ENCODE data around the gene ZNF646. TPM values are rescaled to one million over a fixed set of nuclear protein-coding genes. Genes with fewer than 3 reads are reported as not detected.

ZNF646 gene
- total and polyA plus RNA-seq, 2 of the 13 experiments (the other 11 are each of a cell fraction or from before 2014, with no cell fraction given) = 3.4 to 10.9 TPM

DNA sequence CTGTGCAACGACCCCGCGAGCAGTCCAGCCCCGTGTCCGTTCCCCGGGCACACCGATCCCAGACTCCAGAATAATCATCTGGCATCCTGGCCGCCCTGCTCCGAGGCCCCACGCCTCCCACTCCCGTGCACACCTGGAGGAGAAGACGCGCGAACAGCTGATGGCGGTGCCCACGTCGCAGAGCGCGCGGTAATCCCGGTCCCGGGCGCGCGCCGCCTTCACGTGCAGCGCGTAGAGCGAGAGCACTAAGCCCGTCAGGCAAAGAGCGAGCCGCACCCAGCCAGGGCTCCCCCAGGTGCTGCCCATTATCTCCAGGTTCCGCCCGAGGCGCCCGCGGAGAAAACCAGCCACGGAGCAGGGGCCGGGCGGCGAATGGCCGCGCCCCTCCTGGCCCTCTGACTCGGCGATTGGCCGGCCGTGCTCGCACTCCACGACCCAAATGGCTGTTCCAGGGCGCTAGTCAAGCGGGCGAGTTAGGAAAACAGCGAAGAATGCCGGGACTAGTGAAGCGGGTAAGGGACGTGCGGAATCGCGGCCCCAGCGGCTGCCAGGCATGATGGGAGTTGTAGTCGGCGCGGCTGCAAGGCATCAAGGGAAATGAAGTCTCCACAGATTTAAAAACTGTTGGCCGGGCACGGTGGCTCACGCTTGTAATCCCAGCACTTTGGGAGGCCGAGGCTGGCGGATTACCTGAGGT is 20.4 kb downstream of the ZNF646 start, which contains the start of gene VKORC1 (continued):
- TF ChIP-seq EED (CRISPR knock-in tag; IDR thresholded peaks at IDR 0.05) (peak; percentile 94), SKI (IDR thresholded peaks at IDR 0.05; ENCODE audit: partially characterized antibody) (peak; percentile 9), ZNF343 (CRISPR knock-in tag; IDR thresholded peaks at IDR 0.05) (peak; percentile 6; the same call in 1 of the 2 replicates), KAT8 (CRISPR knock-in tag; IDR thresholded peaks at IDR 0.05) (peak; percentile 91), SOX13 (IDR thresholded peaks at IDR 0.05) (no peak), SOX13 (CRISPR knock-in tag; conservative IDR thresholded peaks at IDR 0.05 in 1 of 2, IDR thresholded peaks at IDR 0.05 in 1 of 2) (peak in 1 of 2 experiments; percentile 41; a peak in 1 of 4 replicates), ZNF703 (CRISPR knock-in tag; IDR thresholded peaks at IDR 0.05; ENCODE audit: borderline replicate concordance) (no peak), ZNF891 (CRISPR knock-in tag; IDR thresholded peaks at IDR 0.05) (no peak), PHF8 (CRISPR knock-in tag; IDR thresholded peaks at IDR 0.05) (peak; percentile 88), ZMAT3 (CRISPR knock-in tag; conservative IDR thresholded peaks at IDR 0.05) (peak; percentile 80; the same call in 1 of the 2 replicates), MBD4 (IDR thresholded peaks at IDR 0.05; ENCODE audit: borderline replicate concordance, low read length) (no peak), SP140L (CRISPR knock-in tag; IDR thresholded peaks at IDR 0.05; ENCODE audit: borderline replicate concordance) (no peak), ZNF282 (IDR thresholded peaks at IDR 0.05; ENCODE audit: partially characterized antibody) (no peak), ZNF44 (CRISPR knock-in tag; IDR thresholded peaks at IDR 0.05) (no peak), ZNF350 (CRISPR knock-in tag; IDR thresholded peaks at IDR 0.05; ENCODE audit: borderline replicate concordance, low read depth) (peak; percentile 87), TOPORS (CRISPR knock-in tag; IDR thresholded peaks at IDR 0.05) (no peak), ZNF333 (CRISPR knock-in tag; IDR thresholded peaks at IDR 0.05; ENCODE audit: borderline replicate concordance) (no peak; the same call in 1 of the 2 replicates), SCMH1 (CRISPR knock-in tag; IDR thresholded peaks at IDR 0.05; ENCODE audit: borderline replicate concordance) (no peak), ZNF614 (CRISPR knock-in tag; IDR thresholded peaks at IDR 0.05; ENCODE audit: borderline replicate concordance) (peak; percentile 57; the same call in 1 of the 2 replicates)
- TF ChIP-seq, protein P1, sequence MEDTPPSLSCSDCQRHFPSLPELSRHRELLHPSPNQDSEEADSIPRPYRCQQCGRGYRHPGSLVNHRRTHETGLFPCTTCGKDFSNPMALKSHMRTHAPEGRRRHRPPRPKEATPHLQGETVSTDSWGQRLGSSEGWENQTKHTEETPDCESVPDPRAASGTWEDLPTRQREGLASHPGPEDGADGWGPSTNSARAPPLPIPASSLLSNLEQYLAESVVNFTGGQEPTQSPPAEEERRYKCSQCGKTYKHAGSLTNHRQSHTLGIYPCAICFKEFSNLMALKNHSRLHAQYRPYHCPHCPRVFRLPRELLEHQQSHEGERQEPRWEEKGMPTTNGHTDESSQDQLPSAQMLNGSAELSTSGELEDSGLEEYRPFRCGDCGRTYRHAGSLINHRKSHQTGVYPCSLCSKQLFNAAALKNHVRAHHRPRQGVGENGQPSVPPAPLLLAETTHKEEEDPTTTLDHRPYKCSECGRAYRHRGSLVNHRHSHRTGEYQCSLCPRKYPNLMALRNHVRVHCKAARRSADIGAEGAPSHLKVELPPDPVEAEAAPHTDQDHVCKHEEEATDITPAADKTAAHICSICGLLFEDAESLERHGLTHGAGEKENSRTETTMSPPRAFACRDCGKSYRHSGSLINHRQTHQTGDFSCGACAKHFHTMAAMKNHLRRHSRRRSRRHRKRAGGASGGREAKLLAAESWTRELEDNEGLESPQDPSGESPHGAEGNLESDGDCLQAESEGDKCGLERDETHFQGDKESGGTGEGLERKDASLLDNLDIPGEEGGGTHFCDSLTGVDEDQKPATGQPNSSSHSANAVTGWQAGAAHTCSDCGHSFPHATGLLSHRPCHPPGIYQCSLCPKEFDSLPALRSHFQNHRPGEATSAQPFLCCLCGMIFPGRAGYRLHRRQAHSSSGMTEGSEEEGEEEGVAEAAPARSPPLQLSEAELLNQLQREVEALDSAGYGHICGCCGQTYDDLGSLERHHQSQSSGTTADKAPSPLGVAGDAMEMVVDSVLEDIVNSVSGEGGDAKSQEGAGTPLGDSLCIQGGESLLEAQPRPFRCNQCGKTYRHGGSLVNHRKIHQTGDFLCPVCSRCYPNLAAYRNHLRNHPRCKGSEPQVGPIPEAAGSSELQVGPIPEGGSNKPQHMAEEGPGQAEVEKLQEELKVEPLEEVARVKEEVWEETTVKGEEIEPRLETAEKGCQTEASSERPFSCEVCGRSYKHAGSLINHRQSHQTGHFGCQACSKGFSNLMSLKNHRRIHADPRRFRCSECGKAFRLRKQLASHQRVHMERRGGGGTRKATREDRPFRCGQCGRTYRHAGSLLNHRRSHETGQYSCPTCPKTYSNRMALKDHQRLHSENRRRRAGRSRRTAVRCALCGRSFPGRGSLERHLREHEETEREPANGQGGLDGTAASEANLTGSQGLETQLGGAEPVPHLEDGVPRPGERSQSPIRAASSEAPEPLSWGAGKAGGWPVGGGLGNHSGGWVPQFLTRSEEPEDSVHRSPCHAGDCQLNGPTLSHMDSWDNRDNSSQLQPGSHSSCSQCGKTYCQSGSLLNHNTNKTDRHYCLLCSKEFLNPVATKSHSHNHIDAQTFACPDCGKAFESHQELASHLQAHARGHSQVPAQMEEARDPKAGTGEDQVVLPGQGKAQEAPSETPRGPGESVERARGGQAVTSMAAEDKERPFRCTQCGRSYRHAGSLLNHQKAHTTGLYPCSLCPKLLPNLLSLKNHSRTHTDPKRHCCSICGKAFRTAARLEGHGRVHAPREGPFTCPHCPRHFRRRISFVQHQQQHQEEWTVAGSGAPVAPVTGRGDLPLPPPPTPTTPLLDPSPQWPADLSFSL (CRISPR knock-in tag; IDR thresholded peaks at IDR 0.05) = no peak
- TF ChIP-seq, protein P2, sequence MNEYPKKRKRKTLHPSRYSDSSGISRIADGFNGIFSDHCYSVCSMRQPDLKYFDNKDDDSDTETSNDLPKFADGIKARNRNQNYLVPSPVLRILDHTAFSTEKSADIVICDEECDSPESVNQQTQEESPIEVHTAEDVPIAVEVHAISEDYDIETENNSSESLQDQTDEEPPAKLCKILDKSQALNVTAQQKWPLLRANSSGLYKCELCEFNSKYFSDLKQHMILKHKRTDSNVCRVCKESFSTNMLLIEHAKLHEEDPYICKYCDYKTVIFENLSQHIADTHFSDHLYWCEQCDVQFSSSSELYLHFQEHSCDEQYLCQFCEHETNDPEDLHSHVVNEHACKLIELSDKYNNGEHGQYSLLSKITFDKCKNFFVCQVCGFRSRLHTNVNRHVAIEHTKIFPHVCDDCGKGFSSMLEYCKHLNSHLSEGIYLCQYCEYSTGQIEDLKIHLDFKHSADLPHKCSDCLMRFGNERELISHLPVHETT (CRISPR knock-in tag; conservative IDR thresholded peaks at IDR 0.05) = peak; percentile 59; the same call in 1 of the 2 replicates
- TF ChIP-seq, protein P3, sequence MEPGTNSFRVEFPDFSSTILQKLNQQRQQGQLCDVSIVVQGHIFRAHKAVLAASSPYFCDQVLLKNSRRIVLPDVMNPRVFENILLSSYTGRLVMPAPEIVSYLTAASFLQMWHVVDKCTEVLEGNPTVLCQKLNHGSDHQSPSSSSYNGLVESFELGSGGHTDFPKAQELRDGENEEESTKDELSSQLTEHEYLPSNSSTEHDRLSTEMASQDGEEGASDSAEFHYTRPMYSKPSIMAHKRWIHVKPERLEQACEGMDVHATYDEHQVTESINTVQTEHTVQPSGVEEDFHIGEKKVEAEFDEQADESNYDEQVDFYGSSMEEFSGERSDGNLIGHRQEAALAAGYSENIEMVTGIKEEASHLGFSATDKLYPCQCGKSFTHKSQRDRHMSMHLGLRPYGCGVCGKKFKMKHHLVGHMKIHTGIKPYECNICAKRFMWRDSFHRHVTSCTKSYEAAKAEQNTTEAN (CRISPR knock-in tag; conservative IDR thresholded peaks at IDR 0.05) = no peak
